GM12878 (cell line): ENCODE measurements around the gene ACP3. TPM values are rescaled to one million over a fixed set of nuclear protein-coding genes. Genes with fewer than 3 reads are reported as not detected.

Source experiments
- ATAC-seq: fragments of 200-7000 bp; cut with Tn5 transposase; 3 replicates; pipeline ENCODE4 v1.9.1; 2020; ENCODE audit warnings: mild to moderate bottlenecking, moderate library complexity
- BruUV-seq: library from RNA; stranded (reverse); fragments of 400-500 nt; replicated peaks from 2 replicates; lab custom pipeline; 2021; lab: Mats Ljungman, UMichigan
- CTCF ChIA-PET: fragments of 300-600 bp; sonication (Branson Sonifier 250); formaldehyde crosslinking; extraction: SDS; loops from one replicate; lab custom pipeline; 2021; ENCODE audit warnings: inconsistent platforms; lab: Yijun Ruan, JAX
- POLR2A ChIA-PET: fragments of 350-600 bp; formaldehyde crosslinking; extraction: SDS; loops from one replicate; lab custom pipeline; 2021; ENCODE audit warnings: inconsistent platforms; lab: Charles Lee
- RAD21 ChIA-PET: fragments of 300-600 bp; sonication (Branson Sonifier 250); formaldehyde crosslinking; loops from one replicate; lab custom pipeline; 2023; ENCODE audit warnings: antibody characterized with exemption; ENCODE audit not compliant: unreplicated experiment; lab: Charles Lee
- SMC1A ChIA-PET: fragments of 300-600 bp; sonication (Branson Sonifier 250); formaldehyde crosslinking; loops from one replicate; lab custom pipeline; 2023; ENCODE audit not compliant: unreplicated experiment, uncharacterized antibody; lab: Charles Lee
- DNase-seq: peaks from one replicate; pipeline ENCODE4 v3.0.0-alpha.2; 2011; ENCODE audit warnings: low read depth, low spot score
- FAIRE-seq: peaks from 3 replicates; lab custom pipeline; 2011; peaks lifted over from hg19 to GRCh38; lab: Jason Lieb, UNC
- H2AFZ ChIP-seq: 2 replicates; pipeline ENCODE4 v1.6.0; 2011; ENCODE audit warnings: low read depth, low read length, control low read depth; ENCODE audit not compliant: control insufficient read depth
- H3K27ac ChIP-seq: 2 replicates; pipeline ENCODE4 v1.5.1; 2011; ENCODE audit warnings: control low read depth; ENCODE audit not compliant: control insufficient read depth, insufficient read depth
- H3K27me3 ChIP-seq, 2 experiments: replicated peaks in 1 of 2; 2 replicates each; pipeline versions ENCODE4 v1.6.0 to v1.6.1; 2011; ENCODE audit warnings: low read length in 1 of 2; ENCODE audit not compliant: control insufficient read depth in 2 of 2, insufficient read depth in 2 of 2
- H3K36me3 ChIP-seq, 2 experiments: 2 replicates each; pipeline ENCODE4 v1.5.1; 2011; ENCODE audit warnings: low read length in 1 of 2; ENCODE audit not compliant: control insufficient read depth in 2 of 2, insufficient read depth in 2 of 2
- H3K4me1 ChIP-seq: 2 replicates; pipeline ENCODE4 v1.6.1; 2011; ENCODE audit warnings: mild to moderate bottlenecking, low read length, moderate library complexity, mixed read lengths; ENCODE audit not compliant: control insufficient read depth, insufficient read depth
- H3K4me2 ChIP-seq: 2 replicates; pipeline ENCODE4 v1.6.0; 2011; ENCODE audit warnings: control low read depth; ENCODE audit not compliant: control insufficient read depth, insufficient read depth
- H3K4me3 ChIP-seq: fragments of 200-600 bp; sonication (generic); 2 replicates; pipeline ENCODE4 v1.5.1; 2016
- H3K79me2 ChIP-seq: 2 replicates; pipeline ENCODE4 v1.6.0; 2011; ENCODE audit warnings: low read length; ENCODE audit not compliant: control insufficient read depth, insufficient read depth
- H3K9ac ChIP-seq: 2 replicates; pipeline ENCODE4 v1.8.0; 2011; ENCODE audit warnings: low read length, control low read depth, mixed read lengths; ENCODE audit not compliant: control insufficient read depth, insufficient read depth
- H3K9me3 ChIP-seq: replicated peaks from 3 replicates; pipeline ENCODE4 v1.5.1; 2011; ENCODE audit warnings: mild to moderate bottlenecking, low read length; ENCODE audit not compliant: control insufficient read depth, insufficient read depth
- H4K20me1 ChIP-seq: 2 replicates; pipeline ENCODE4 v1.6.0; 2011; ENCODE audit not compliant: control insufficient read depth, insufficient read depth
- ATF7 ChIP-seq: fragments of 450-650 bp; IDR thresholded peaks from 2 replicates; pipeline ENCODE4 v1.6.1; 2016; ENCODE audit warnings: low read depth, mild to moderate bottlenecking
- BCL11A ChIP-seq: IDR thresholded peaks from 2 replicates; pipeline ENCODE4 v1.6.1; 2011; ENCODE audit warnings: low read depth, low read length
- BCL3 ChIP-seq: IDR thresholded peaks from 2 replicates; pipeline ENCODE4 v1.6.1; 2011; ENCODE audit warnings: borderline replicate concordance, low read depth, mild to moderate bottlenecking, moderate library complexity, low read length; ENCODE audit not compliant: insufficient read depth, poor library complexity, severe bottlenecking
- HDAC2 ChIP-seq: fragments of 200-600 bp; sonication (generic); IDR thresholded peaks from 2 replicates; pipeline ENCODE4 v1.6.1; 2017
- POLR2AphosphoS5 ChIP-seq: IDR thresholded peaks from 2 replicates; pipeline ENCODE4 v1.6.1; 2011; ENCODE audit warnings: mild to moderate bottlenecking, low read length, inconsistent platforms
- PRDM15 ChIP-seq: fragments of 450-650 bp; formaldehyde crosslinking; IDR thresholded peaks from 2 replicates; pipeline ENCODE4 v1.4.0; 2020; ENCODE audit warnings: mild to moderate bottlenecking, moderate library complexity
- RELA ChIP-seq: fragments of 450-650 bp; IDR thresholded peaks from 2 replicates; pipeline ENCODE4 v1.8.0; 2014; ENCODE audit warnings: borderline replicate concordance; ENCODE audit not compliant: partially characterized antibody
- SPI1 ChIP-seq: IDR thresholded peaks from 2 replicates; pipeline ENCODE4 v1.6.1; 2011; ENCODE audit warnings: low read depth, mild to moderate bottlenecking, low read length, moderate library complexity, borderline replicate concordance; ENCODE audit not compliant: insufficient read depth
- TCF12 ChIP-seq: IDR thresholded peaks from 2 replicates; pipeline ENCODE4 v1.6.1; 2011; ENCODE audit warnings: low read depth, mild to moderate bottlenecking, low read length
- ZBED1 ChIP-seq: IDR thresholded peaks from 2 replicates; pipeline ENCODE4 v1.6.1; 2016; ENCODE audit warnings: borderline replicate concordance
- ZBTB33 ChIP-seq: fragments of 450-650 bp; IDR thresholded peaks from 2 replicates; pipeline ENCODE4 v1.6.1; 2017; ENCODE audit warnings: mild to moderate bottlenecking
- WGBS: methylation state at CpG from one replicate; pipeline ENCODE4 v1.1.6; 2016; ENCODE audit warnings: low lambda C conversion rate; ENCODE audit not compliant: insufficient replicate concordance, insufficient coverage; ENCODE audit errors: missing lambda C conversion rate; 5-methylcytosine and 5-hydroxymethylcytosine counted together
- in situ Hi-C: fragments of 300-500 bp; cut with MboI; formaldehyde crosslinking; loops from 9 replicates; pipeline ENCODE4 v1.14.3; 2018; ENCODE audit warnings: mixed read lengths
- intact Hi-C: fragments of 100-400 bp; cut with micrococcal nuclease; formaldehyde crosslinking; loops from one replicate; pipeline ENCODE4 v1.14.2; 2022; ENCODE audit not compliant: unreplicated experiment
- polyA plus RNA-seq, 11 experiments: library from polyadenylated mRNA; depleted of rRNA in 4 of 11; unstranded in 6 of 11; stranded (reverse) in 5 of 11; fragments of >200 nt; fragmentation: Nextera tagmentation in 4 of 11; fragmentation: Illumina TruSeq in 1 of 11; extraction: Ambion mirVana in 4 of 11; extraction: Trizol in 1 of 11; gene quantifications; 1 replicate in 1 of 11; 2 replicates in 10 of 11; pipeline versions ENCODE4 v1.2.1 to v1.2.3, GENCODE V29; 2011 to 2016; ENCODE audit warnings: inconsistent platforms in 2 of 11, missing spikeins in 2 of 11, low read depth in 1 of 11
- total RNA-seq, 4 experiments: library from RNA; depleted of rRNA in 3 of 4; stranded (reverse); fragments of >200 nt in 3 of 4; fragmentation: Illumina TruSeq in 1 of 4; extraction: Trizol in 1 of 4; gene quantifications; 2 replicates each; pipeline versions ENCODE4 v1.2.1 to v1.2.3, GENCODE V29; 2013 to 2021

Gene ACP3
- total and polyA plus RNA-seq, 10 of the 15 experiments (the other 5 are each of a cell fraction or from before 2014, with no cell fraction given): 0.05 to 0.41 TPM; not detected in 8

GRCh38 chr3:132350814-132351213 lies 33.6 kb downstream of the ACP3 start (continued):
- TF ChIP-seq PRDM15 (CRISPR knock-in tag) (no peak), HDAC2 (no peak)

- Histone ChIP-seq H3K4me3 (no peak overlapping the region), H3K27ac (no peak overlapping the region), H3K9me3 (no peaks in the 10 kb centered on the region), H3K9ac (no peak overlapping the region), H2AFZ (no peak overlapping the region), H4K20me1 (no peaks in the 10 kb centered on the region), H3K4me2 (no peak overlapping the region), H3K36me3 (no peaks in the 10 kb centered on the region), H3K27me3 (no peaks in the 10 kb centered on the region; a peak in 1 of 4 replicates), H3K4me1 (no peaks in the 10 kb centered on the region), H3K79me2 (no peaks in the 10 kb centered on the region)
- intact Hi-C loops: loop anchor here (10.0 kb wide), 1 partner anchor 143 kb away; no protein-coding TSS in a partner anchor
- SMC1A ChIA-PET: interaction anchor here (0.9 to 7.2 kb wide), 8 partner anchors 9 to 192 kb away, joined by 3 to 92 read pairs (median 4); no protein-coding TSS in a partner anchor
- RAD21 ChIA-PET: interaction anchor here (0.6 to 7.4 kb wide), 6 partner anchors 8 to 294 kb away, joined by 3 to 70 read pairs (median 6); no protein-coding TSS in a partner anchor
- in situ Hi-C loops: no loop called here
- FAIRE-seq: no peak
- POLR2A ChIA-PET: no interaction called here
- WGBS: 34% methylated on average over 5 of the region's 5 CpGs
- BruUV-seq: no TSS peak
- DNase-seq: no peak
- CTCF ChIA-PET: interaction anchor here (0.7 to 15.7 kb wide), 21 partner anchors 9 to 556 kb away, joined by 3 to 195 read pairs (median 3); no protein-coding TSS in a partner anchor
- no peak for ATAC-seq
- no peak for TF ChIP-seq ZBTB33
- TF ChIP-seq SPI1: no peak
- TF ChIP-seq POLR2AphosphoS5: no peak
- TF ChIP-seq ZBED1: no peak
- no peak for TF ChIP-seq BCL3
- TF ChIP-seq BCL11A: no peak
- no peak for TF ChIP-seq ATF7
- no peak for TF ChIP-seq TCF12
- no peak for TF ChIP-seq RELA
Observed at GRCh38 chr3:132351222-132351806, 34.1 kb downstream of the ACP3 start.
